ENCODE measurements around the gene GABARAP. TPM values are rescaled to one million over a fixed set of nuclear protein-coding genes. Genes with fewer than 3 reads are reported as not detected.

The GABARAP gene
- total RNA-seq, 4 donors from 2014 or later, result 402 to 515 (median 456) TPM

DNA sequence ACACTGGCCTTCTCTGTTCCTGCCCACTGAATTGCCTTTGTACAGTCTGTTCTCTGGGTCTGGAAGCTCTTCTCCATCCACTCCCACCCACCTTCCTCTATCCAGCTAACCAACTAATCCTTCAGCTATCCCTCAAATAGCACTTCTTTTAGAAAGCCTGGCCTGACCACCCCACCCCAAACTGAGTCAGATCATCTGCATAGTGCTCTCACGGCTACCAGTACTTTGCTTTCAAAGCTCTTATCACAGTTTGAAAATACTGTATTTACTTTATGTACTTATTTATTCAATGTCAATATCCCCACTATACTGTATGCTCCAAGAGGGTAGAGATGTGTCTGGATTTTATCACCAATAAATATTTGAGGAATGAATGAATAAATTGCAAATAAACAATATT is 24.5 kb upstream of the GABARAP start:
- DNase-seq (ENCODE audit: low spot score in 2 of 2), result no peak
- peaks cover 0 to 39% of the 10 kb centered on the region in 2 donors for H3K27me3 ChIP-seq
- WGBS, 2 donors, result 38 to 42% methylated on average over 1 of the region's 1 CpG
- peaks cover 0 to 21% (median 4%) of the 10 kb centered on the region in 4 donors for H3K4me1 ChIP-seq
- H3K36me3 ChIP-seq, result no peaks in the 10 kb centered on the region
- no peak overlapping the region for H3K27ac ChIP-seq
- H3K9me3 ChIP-seq, result no peaks in the 10 kb centered on the region
- no peak for TF ChIP-seq EP300 (IDR thresholded peaks at IDR 0.05)
- no peak for TF ChIP-seq POLR2A (IDR thresholded peaks at IDR 0.05)
- TF ChIP-seq, protein P1, sequence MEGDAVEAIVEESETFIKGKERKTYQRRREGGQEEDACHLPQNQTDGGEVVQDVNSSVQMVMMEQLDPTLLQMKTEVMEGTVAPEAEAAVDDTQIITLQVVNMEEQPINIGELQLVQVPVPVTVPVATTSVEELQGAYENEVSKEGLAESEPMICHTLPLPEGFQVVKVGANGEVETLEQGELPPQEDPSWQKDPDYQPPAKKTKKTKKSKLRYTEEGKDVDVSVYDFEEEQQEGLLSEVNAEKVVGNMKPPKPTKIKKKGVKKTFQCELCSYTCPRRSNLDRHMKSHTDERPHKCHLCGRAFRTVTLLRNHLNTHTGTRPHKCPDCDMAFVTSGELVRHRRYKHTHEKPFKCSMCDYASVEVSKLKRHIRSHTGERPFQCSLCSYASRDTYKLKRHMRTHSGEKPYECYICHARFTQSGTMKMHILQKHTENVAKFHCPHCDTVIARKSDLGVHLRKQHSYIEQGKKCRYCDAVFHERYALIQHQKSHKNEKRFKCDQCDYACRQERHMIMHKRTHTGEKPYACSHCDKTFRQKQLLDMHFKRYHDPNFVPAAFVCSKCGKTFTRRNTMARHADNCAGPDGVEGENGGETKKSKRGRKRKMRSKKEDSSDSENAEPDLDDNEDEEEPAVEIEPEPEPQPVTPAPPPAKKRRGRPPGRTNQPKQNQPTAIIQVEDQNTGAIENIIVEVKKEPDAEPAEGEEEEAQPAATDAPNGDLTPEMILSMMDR (IDR thresholded peaks at IDR 0.05), result no peak
- H3K4me3 ChIP-seq, result no peak overlapping the region

DNA sequence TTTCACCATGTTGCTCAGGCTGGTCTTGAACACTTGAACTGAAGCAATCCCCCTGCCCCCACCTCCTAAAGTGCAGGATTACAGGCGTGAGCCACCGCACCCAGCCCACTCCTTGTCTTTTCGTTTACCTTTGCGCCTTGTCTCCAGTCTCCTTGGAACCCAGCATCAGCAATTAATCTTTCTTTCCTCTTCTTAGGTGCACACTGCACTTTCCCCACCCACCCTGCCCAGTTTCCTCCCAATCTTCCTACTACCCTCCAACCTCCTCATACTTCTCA is 21.5 kb upstream of the GABARAP start:
- DNase-seq (ENCODE audit: low spot score in 2 of 2), result no peak
- peaks cover 0 to 13% (median 0%) of the 10 kb centered on the region in 3 donors for H3K36me3 ChIP-seq
- H3K4me3 ChIP-seq, result peak overlapping the region in 1 of 4 donors; percentile 41
- peaks cover 0 to 55% of the 10 kb centered on the region in 2 donors for H3K27me3 ChIP-seq
- peak overlapping the region in 1 of 4 donors; percentile 76 for H3K27ac ChIP-seq
- no peaks in the 10 kb centered on the region for H3K9me3 ChIP-seq
- TF ChIP-seq POLR2A (IDR thresholded peaks at IDR 0.05) (no peak), EP300 (IDR thresholded peaks at IDR 0.05) (no peak)
- TF ChIP-seq, protein P1 (IDR thresholded peaks at IDR 0.05), result no peak
- peaks cover 0 to 38% (median 13%) of the 10 kb centered on the region in 4 donors for H3K4me1 ChIP-seq
- 55 to 56% methylated on average over 4 of the region's 4 CpGs for WGBS, 2 donors

DNA sequence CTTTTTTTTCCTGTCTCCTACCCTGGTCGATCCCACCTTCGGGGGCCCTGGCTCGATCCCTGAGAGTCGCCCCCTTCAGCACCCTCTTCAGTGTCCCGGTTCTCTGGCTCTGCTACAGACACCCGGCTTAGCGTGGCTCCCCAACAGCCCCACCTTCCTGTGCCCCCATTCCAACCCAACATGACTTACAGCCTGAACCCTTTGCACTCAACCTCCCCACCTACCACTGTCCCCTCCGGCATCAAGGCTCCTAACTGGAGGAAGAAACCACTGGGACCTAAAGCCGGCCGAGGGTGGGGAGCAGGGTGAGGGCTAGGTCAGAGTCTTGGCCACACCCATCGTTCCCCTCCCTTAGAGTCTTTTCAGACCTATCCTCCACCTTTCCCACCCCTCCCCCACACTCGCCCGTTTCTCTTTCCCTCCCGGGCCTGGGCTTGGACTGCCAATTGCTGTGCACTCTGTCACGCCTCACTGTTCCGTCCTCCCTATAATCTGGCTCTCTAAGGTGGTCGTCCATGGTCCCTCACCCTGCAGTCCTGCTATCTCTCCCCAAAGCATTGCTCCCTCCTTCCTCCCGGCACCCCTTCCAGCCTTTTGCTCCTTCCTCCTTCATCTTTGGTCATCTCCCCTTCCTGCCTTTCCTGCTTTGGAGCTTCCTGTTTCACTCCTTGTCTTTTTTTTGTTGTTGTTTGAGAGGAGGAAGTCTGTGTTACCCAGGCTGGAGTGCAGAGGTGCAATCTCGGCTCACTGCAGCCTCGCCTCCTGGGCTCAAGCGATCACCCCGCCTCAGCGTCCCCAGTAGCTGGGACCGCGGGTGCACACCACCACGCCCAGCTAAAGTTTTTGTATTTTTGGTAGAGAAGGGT is 20.9 kb upstream of the GABARAP start:
- Histone ChIP-seq H3K4me1 (peaks cover 0 to 38% (median 13%) of the 10 kb centered on the region in 4 donors), H3K27me3 (peaks cover 0 to 55% of the 10 kb centered on the region in 2 donors), H3K27ac (peak overlapping the region in 1 of 4 donors; percentile 76), H3K9me3 (no peaks in the 10 kb centered on the region), H3K36me3 (peaks cover 0 to 19% (median 0%) of the 10 kb centered on the region in 3 donors), H3K4me3 (peak overlapping the region in 3 of 4 donors; percentile 11 to 41 (median 16))
- DNase-seq (ENCODE audit: low spot score in 2 of 2), result no peak
- WGBS, 2 donors, result 9 to 14% methylated on average over 26 of the region's 26 CpGs
- TF ChIP-seq, protein P1 (IDR thresholded peaks at IDR 0.05), result no peak
- TF ChIP-seq EP300 (IDR thresholded peaks at IDR 0.05), result no peak
- no peak for TF ChIP-seq POLR2A (IDR thresholded peaks at IDR 0.05)

DNA sequence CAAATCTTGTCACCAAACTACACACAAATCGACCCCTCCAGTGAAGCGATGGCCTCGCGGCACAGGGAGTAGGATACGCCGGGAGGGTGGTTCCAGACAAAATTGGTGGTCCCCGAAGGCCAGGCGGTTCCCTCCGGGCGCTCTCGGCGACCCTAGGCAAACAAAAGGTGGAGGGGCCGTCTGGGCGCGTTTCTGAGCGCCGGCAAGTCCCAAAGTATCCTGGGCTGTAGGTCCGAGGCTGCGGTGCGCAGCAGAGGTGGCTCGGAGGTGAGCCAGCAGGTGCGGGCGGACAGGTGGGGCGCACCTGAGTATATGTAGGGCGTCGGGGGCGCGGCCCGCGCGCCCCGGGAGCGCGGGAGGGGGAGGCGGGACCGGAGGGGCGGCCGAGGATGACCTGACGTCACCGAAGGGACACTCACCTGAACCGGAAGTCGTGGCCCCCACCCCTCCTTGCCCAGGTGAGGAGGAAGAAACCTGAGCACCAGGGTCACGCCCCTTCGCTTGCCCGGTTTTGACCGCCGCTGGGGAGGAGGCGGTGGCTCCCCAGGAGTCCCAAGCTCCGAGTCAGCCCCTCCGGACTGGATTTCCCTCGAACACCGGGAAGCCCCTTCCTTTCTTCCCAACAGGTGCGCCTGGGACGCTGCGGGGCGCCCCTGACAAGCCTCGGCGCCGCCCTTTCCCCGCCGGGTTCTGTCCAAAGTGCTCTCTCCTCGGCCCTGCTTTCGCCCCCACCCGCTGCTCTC is 20.1 kb upstream of the GABARAP start, which contains the start of gene CLDN7:
Gene CLDN7, minus strand, starts transcription at position 287 of the 743 bp plus-strand sequence. CDS start 435 bp downstream, outside the sequence.
- Histone ChIP-seq H3K4me1 (peaks cover 0 to 38% (median 13%) of the 10 kb centered on the region in 4 donors), H3K4me3 (peak within 1 kb of the TSS; percentile 18 to 49 (median 44)), H3K9me3 (no peaks in the 10 kb centered on the region), H3K36me3 (peaks cover 0 to 27% (median 0%) of the 10 kb centered on the region in 3 donors), H3K27me3 (peaks cover 0 to 49% of the 10 kb centered on the region in 2 donors), H3K27ac (peak within 1 kb of the TSS in 1 of 4 donors; percentile 76)
- TF ChIP-seq EP300 (IDR thresholded peaks at IDR 0.05) (no peak), POLR2A (IDR thresholded peaks at IDR 0.05) (no peak)
- TF ChIP-seq, protein P1 (IDR thresholded peaks at IDR 0.05), result no peak
- DNase-seq (ENCODE audit: low spot score in 2 of 2), result no peak
- WGBS, 2 donors, result 5 to 8% methylated on average over 48 to 51 of the region's 64 CpGs
